Measurements from ENCODE around the gene PLXNA4.
A peak's percentile ranks its signal among the peaks of the same experiment; 100 is the strongest.

The PLXNA4 gene

GRCh38 chr7:132446666-132447278 lies 129.5 kb downstream of the PLXNA4 start:
- DNase-seq (ENCODE audit: low read depth), result no peak
- TF ChIP-seq CTCF (IDR thresholded peaks at IDR 0.05; ENCODE audit: low read depth, low read length, missing control alignments), result no peak
- in situ Hi-C loops (cut with HindIII; ENCODE audit: low sequenced_read_pairs), result no loop called here
- H3K4me3 ChIP-seq (ENCODE audit: low read depth, low read length), result no peak overlapping the region

GRCh38 chr7:132446260-132446659 lies 130.0 kb downstream of the PLXNA4 start:
- H3K4me3 ChIP-seq (ENCODE audit: low read depth, low read length), result no peak overlapping the region
- no peak for TF ChIP-seq CTCF (IDR thresholded peaks at IDR 0.05; ENCODE audit: low read depth, low read length, missing control alignments)
- in situ Hi-C loops (cut with HindIII; ENCODE audit: low sequenced_read_pairs), result no loop called here
- no peak for DNase-seq (ENCODE audit: low read depth)

- TF ChIP-seq CTCF (IDR thresholded peaks at IDR 0.05; ENCODE audit: low read depth, low read length, missing control alignments), result peak; percentile 12
- peak; percentile 23 for DNase-seq (ENCODE audit: low read depth)
- H3K4me3 ChIP-seq (ENCODE audit: low read depth, low read length), result no peak overlapping the region
- in situ Hi-C loops (cut with HindIII; ENCODE audit: low sequenced_read_pairs), result no loop called here
These were observed 132.3 kb downstream of the PLXNA4 start for GRCh38 chr7:132443761-132444520.

- in situ Hi-C loops (cut with HindIII; ENCODE audit: low sequenced_read_pairs), result no loop called here
- no peak for TF ChIP-seq CTCF (IDR thresholded peaks at IDR 0.05; ENCODE audit: low read depth, low read length, missing control alignments)
These were observed 134.3 kb downstream of the PLXNA4 start for GRCh38 chr7:132441935-132442334.

GRCh38 chr7:132440151-132440550 lies 136.1 kb downstream of the PLXNA4 start:
- H3K4me3 ChIP-seq (ENCODE audit: low read depth, low read length), result no peak overlapping the region
- in situ Hi-C loops (cut with HindIII; ENCODE audit: low sequenced_read_pairs), result no loop called here
- no peak for TF ChIP-seq CTCF (IDR thresholded peaks at IDR 0.05; ENCODE audit: low read depth, low read length, missing control alignments)
- DNase-seq (ENCODE audit: low read depth), result no peak

More at GRCh38 chr7:132441935-132442334, 134.3 kb downstream of the PLXNA4 start:
- DNase-seq (ENCODE audit: low read depth), result no peak
- no peak overlapping the region for H3K4me3 ChIP-seq (ENCODE audit: low read depth, low read length)

- H3K4me3 ChIP-seq (ENCODE audit: low read depth, low read length), result no peak overlapping the region
- DNase-seq (ENCODE audit: low read depth), result no peak
- in situ Hi-C loops (cut with HindIII; ENCODE audit: low sequenced_read_pairs), result no loop called here
- no peak for TF ChIP-seq CTCF (IDR thresholded peaks at IDR 0.05; ENCODE audit: low read depth, low read length, missing control alignments)
These were observed 137.3 kb downstream of the PLXNA4 start for GRCh38 chr7:132438926-132439325.
